T-helper 1 cell treated with Interleukin-12 subunit alpha and Interleukin-12 subunit beta and Interleukin-4 antibody, amounts not matched to agents 30 μg/mL and 1 μg/mL, for 36 hours (primary cell): Measurements from ENCODE around the gene SNX32.
A peak's percentile ranks its signal among the peaks of the same experiment; 100 is the strongest.

ENCODE experiments used
- H3K27ac Mint-ChIP-seq: one replicate; pipeline ENCODE4 v1.8.0; 2021; ENCODE audit warnings: mild to moderate bottlenecking, mixed read lengths
- H3K27me3 Mint-ChIP-seq: one replicate; pipeline ENCODE4 v1.8.0; 2021; ENCODE audit warnings: low read depth, mixed read lengths
- H3K36me3 Mint-ChIP-seq: one replicate; pipeline ENCODE4 v1.8.0; 2021; ENCODE audit warnings: low read depth, mixed read lengths
- H3K4me1 Mint-ChIP-seq: one replicate; pipeline ENCODE4 v1.8.0; 2021; ENCODE audit warnings: low read depth, mixed read lengths
- H3K4me3 Mint-ChIP-seq: one replicate; pipeline ENCODE4 v1.8.0; 2021; ENCODE audit warnings: mild to moderate bottlenecking, moderate library complexity, mixed read lengths
- H3K9me3 Mint-ChIP-seq: one replicate; pipeline ENCODE4 v1.8.0; 2021; ENCODE audit warnings: mixed read lengths

SNX32 gene

GRCh38 chr11:65833297-65834030, at the start of gene SNX32:
TSS of gene SNX32 (plus strand) at chr11:65833963. CDS start at chr11:65834066, 103 bp downstream.
- Mint-ChIP-seq H3K4me3 (no peak within 1 kb of the TSS), H3K36me3 (peaks cover 3% of the 10 kb centered on the region), H3K9me3 (no peaks in the 10 kb centered on the region), H3K27me3 (peaks cover 23% of the 10 kb centered on the region), H3K27ac (peak within 1 kb of the TSS; percentile 57), H3K4me1 (peaks cover 12% of the 10 kb centered on the region)

- peak overlapping the region; percentile 59 for H3K27ac Mint-ChIP-seq
- peaks cover 4% of the 10 kb centered on the region for H3K36me3 Mint-ChIP-seq
- peaks cover 18% of the 10 kb centered on the region for H3K4me1 Mint-ChIP-seq
- peak overlapping the region; percentile 46 for H3K4me3 Mint-ChIP-seq
- peaks cover 54% of the 10 kb centered on the region for H3K27me3 Mint-ChIP-seq
- no peaks in the 10 kb centered on the region for H3K9me3 Mint-ChIP-seq
Observed at GRCh38 chr11:65785319-65786007, 48.3 kb upstream of the SNX32 start.

- Mint-ChIP-seq H3K36me3 (peaks cover 4% of the 10 kb centered on the region), H3K4me3 (no peak overlapping the region), H3K4me1 (peaks cover 22% of the 10 kb centered on the region), H3K9me3 (no peaks in the 10 kb centered on the region), H3K27ac (no peak overlapping the region), H3K27me3 (peaks cover 54% of the 10 kb centered on the region)
Observed at GRCh38 chr11:65786008-65786785, 47.6 kb upstream of the SNX32 start.

- H3K27ac Mint-ChIP-seq = no peak within 1 kb of the TSS
- H3K4me3 Mint-ChIP-seq = peak within 1 kb of the TSS; percentile 64
Observed at GRCh38 chr11:65786786-65787636, 46.8 kb upstream of the SNX32 start, which contains the start of gene OVOL1. TSS of gene OVOL1 (plus strand) at chr11:65787063. CDS start at chr11:65787374, 311 bp downstream.

GRCh38 chr11:65787649-65788622, 45.8 kb upstream of the SNX32 start:
- H3K9me3 Mint-ChIP-seq = no peaks in the 10 kb centered on the region
- peak overlapping the region; percentile 81 for H3K27ac Mint-ChIP-seq
- H3K4me3 Mint-ChIP-seq = peak overlapping the region; percentile 79
- H3K27me3 Mint-ChIP-seq = peaks cover 53% of the 10 kb centered on the region
- peaks cover 4% of the 10 kb centered on the region for H3K36me3 Mint-ChIP-seq
- peaks cover 26% of the 10 kb centered on the region for H3K4me1 Mint-ChIP-seq

More at GRCh38 chr11:65786786-65787636, 46.8 kb upstream of the SNX32 start, which contains the start of gene OVOL1:
- Mint-ChIP-seq H3K27me3 (peaks cover 54% of the 10 kb centered on the region), H3K36me3 (peaks cover 4% of the 10 kb centered on the region), H3K4me1 (peaks cover 25% of the 10 kb centered on the region), H3K9me3 (no peaks in the 10 kb centered on the region)

- no peaks in the 10 kb centered on the region for H3K9me3 Mint-ChIP-seq
- no peak overlapping the region for H3K4me3 Mint-ChIP-seq
- no peak overlapping the region for H3K27ac Mint-ChIP-seq
- H3K27me3 Mint-ChIP-seq = peaks cover 46% of the 10 kb centered on the region
- peaks cover 22% of the 10 kb centered on the region for H3K4me1 Mint-ChIP-seq
- peaks cover 4% of the 10 kb centered on the region for H3K36me3 Mint-ChIP-seq
Observed at GRCh38 chr11:65788821-65789220, 44.9 kb upstream of the SNX32 start.

- Mint-ChIP-seq H3K27me3 (peaks cover 40% of the 10 kb centered on the region), H3K27ac (no peak overlapping the region), H3K4me1 (peaks cover 22% of the 10 kb centered on the region), H3K4me3 (no peak overlapping the region), H3K36me3 (peaks cover 4% of the 10 kb centered on the region), H3K9me3 (no peaks in the 10 kb centered on the region)
Observed at GRCh38 chr11:65789230-65790103, 44.3 kb upstream of the SNX32 start.

GRCh38 chr11:65790104-65790901, 43.5 kb upstream of the SNX32 start:
- H3K4me1 Mint-ChIP-seq = peaks cover 19% of the 10 kb centered on the region
- H3K4me3 Mint-ChIP-seq = no peak overlapping the region
- H3K9me3 Mint-ChIP-seq = no peaks in the 10 kb centered on the region
- peak overlapping the region; percentile 57 for H3K27ac Mint-ChIP-seq
- peaks cover 32% of the 10 kb centered on the region for H3K27me3 Mint-ChIP-seq
- H3K36me3 Mint-ChIP-seq = peaks cover 2% of the 10 kb centered on the region

- Mint-ChIP-seq H3K4me3 (no peak overlapping the region), H3K27me3 (peaks cover 24% of the 10 kb centered on the region), H3K9me3 (no peaks in the 10 kb centered on the region), H3K27ac (peak overlapping the region; percentile 57), H3K4me1 (peaks cover 14% of the 10 kb centered on the region), H3K36me3 (peaks cover 2% of the 10 kb centered on the region)
Observed at GRCh38 chr11:65790902-65791650, 42.7 kb upstream of the SNX32 start.

- Mint-ChIP-seq H3K4me1 (peaks cover 16% of the 10 kb centered on the region), H3K27ac (no peak overlapping the region)
Observed at GRCh38 chr11:65791719-65792213, 42.0 kb upstream of the SNX32 start.

GRCh38 chr11:65792456-65792855, 41.3 kb upstream of the SNX32 start:
- peak overlapping the region; percentile 26 for H3K27ac Mint-ChIP-seq
- H3K4me1 Mint-ChIP-seq = peaks cover 15% of the 10 kb centered on the region
- H3K27me3 Mint-ChIP-seq = peaks cover 19% of the 10 kb centered on the region
- H3K9me3 Mint-ChIP-seq = no peaks in the 10 kb centered on the region
- no peaks in the 10 kb centered on the region for H3K36me3 Mint-ChIP-seq
- no peak overlapping the region for H3K4me3 Mint-ChIP-seq

More at GRCh38 chr11:65791719-65792213, 42.0 kb upstream of the SNX32 start:
- peaks cover 2% of the 10 kb centered on the region for H3K36me3 Mint-ChIP-seq
- H3K4me3 Mint-ChIP-seq = no peak overlapping the region
- peaks cover 23% of the 10 kb centered on the region for H3K27me3 Mint-ChIP-seq
- no peaks in the 10 kb centered on the region for H3K9me3 Mint-ChIP-seq
